Lower leg skin (tissue), 3 donors: ENCODE measurements around the gene ATG5.

ENCODE experiments used
- POLR2A ChIP-seq, 2 donors: fragments of 450-650 bp; IDR thresholded peaks; one replicate each; pipeline ENCODE4 v1.6.1; 2016 to 2017; ENCODE audit warnings: antibody characterized with exemption in 2 of 2, mild to moderate bottlenecking in 1 of 2, moderate library complexity in 1 of 2
- TF ChIP-seq, protein P1 (sequence below), 3 donors: fragments of 450-650 bp; IDR thresholded peaks; one replicate each; pipeline ENCODE4 v1.5.1; 2016; ENCODE audit warnings: antibody characterized with exemption in 3 of 3, mild to moderate bottlenecking in 3 of 3, moderate library complexity in 2 of 3

DNA sequence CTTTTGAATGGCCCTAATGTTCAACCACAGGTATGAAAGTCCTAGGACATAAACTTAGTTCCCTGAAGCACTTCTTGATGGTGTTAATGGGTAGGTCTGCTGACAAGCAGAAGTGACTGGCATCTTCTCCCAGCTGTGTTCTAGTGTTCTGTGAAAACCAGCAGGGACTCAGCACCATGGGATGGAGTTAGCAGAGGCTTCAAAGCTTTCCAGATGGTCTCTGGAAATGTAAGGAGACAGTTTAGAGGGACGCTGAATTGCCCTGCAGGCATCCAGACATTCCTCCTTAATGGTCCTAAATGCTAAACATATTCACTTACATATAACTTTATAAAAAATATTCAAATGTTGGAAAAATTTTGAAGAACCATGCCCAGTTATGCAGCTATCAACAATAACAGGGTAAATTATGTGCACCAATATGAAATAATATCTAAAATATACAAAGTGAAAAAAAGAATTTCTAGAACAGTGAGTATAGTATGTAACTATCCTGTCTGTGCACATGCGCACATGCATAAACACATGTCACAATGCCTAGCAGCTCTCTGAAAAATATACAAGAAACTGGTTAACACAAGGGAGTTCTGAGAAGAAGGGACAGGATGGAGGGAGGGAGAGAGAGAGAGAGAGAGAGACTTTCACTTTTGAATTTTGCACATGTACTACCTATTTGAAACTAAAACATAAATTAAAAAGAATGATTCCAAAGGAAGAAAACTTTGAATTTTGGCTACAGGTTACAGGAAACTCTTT, 152.3 kb downstream of the ATG5 start:
- TF ChIP-seq, protein P1, sequence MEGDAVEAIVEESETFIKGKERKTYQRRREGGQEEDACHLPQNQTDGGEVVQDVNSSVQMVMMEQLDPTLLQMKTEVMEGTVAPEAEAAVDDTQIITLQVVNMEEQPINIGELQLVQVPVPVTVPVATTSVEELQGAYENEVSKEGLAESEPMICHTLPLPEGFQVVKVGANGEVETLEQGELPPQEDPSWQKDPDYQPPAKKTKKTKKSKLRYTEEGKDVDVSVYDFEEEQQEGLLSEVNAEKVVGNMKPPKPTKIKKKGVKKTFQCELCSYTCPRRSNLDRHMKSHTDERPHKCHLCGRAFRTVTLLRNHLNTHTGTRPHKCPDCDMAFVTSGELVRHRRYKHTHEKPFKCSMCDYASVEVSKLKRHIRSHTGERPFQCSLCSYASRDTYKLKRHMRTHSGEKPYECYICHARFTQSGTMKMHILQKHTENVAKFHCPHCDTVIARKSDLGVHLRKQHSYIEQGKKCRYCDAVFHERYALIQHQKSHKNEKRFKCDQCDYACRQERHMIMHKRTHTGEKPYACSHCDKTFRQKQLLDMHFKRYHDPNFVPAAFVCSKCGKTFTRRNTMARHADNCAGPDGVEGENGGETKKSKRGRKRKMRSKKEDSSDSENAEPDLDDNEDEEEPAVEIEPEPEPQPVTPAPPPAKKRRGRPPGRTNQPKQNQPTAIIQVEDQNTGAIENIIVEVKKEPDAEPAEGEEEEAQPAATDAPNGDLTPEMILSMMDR (IDR thresholded peaks at IDR 0.05), result no peak
- no peak for TF ChIP-seq POLR2A (IDR thresholded peaks at IDR 0.05)
